GM12872 (cell line): ENCODE measurements around the gene NEUROD4.

ENCODE experiments used
- CTCF ChIP-seq: IDR thresholded peaks from 3 replicates; pipeline ENCODE4 v1.5.1; 2011; ENCODE audit warnings: low read depth, mild to moderate bottlenecking, low read length, moderate library complexity; ENCODE audit not compliant: insufficient read depth

NEUROD4 gene

GRCh38 chr12:54980341-54980740 is 39.4 kb upstream of the NEUROD4 start:
- TF ChIP-seq CTCF: no peak

DNA sequence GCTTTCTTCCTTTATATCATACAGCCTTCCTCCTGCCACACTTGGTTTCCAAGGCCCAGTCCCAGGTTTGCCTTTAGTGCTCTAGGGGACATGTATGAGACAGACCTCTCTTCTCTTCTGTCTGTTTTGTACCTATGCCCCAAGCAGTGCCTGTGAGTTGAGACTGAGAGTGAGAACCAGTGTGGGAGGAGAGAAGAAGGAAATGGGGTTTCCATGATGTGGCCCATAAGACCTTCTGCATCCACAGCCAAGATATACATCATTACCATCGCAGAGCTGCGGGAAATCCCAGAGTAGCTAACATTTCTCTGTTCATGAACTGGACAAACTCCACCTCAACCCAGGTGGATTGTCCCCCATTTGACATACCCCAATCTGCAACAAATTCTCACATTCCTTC is 38.0 kb upstream of the NEUROD4 start:
- TF ChIP-seq CTCF: no peak

GRCh38 chr12:54983536-54984101 is 36.2 kb upstream of the NEUROD4 start:
- TF ChIP-seq CTCF: no peak

DNA sequence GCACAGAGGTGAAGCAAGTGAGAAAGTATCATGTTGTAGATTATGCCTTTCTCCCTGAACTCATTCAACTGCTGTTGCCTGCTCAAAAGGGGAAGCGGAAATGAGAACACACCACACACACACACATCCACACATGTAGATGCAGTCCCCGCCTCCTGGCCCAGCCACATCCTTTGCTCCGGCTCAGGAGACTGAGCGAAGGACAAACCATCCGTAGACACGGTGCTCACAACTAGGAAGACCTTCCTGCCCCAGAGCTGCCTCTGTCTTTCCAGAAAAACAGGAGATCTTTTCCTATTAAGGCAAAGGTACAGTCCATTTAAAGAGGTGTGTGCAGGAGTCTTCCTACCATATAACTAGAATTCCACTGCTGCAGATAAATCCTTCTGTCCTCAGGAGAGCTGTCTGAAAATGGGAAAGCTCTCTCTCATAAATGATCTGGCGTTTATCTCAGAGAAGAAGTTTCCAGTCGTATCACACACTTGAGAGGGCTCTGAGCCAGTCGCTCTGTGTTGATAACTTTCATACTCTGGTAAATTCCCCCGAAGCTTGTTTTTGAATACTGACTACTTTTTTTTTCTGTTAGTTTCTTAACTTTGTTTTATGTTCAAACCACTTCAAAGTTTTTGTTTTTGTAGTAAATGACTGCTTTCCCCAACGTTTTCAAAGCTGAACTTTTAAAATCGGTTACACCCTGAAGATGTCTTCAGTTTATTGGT is 35.0 kb upstream of the NEUROD4 start, which contains the start of gene TESPA1:
TSS of gene TESPA1 (minus strand) at position 105 of the 719 bp plus-strand sequence. CDS start 10,200 bp downstream, outside the sequence.
- TF ChIP-seq CTCF: no peak

GRCh38 chr12:54987611-54988231 is 32.1 kb upstream of the NEUROD4 start:
- TF ChIP-seq CTCF: no peak

DNA sequence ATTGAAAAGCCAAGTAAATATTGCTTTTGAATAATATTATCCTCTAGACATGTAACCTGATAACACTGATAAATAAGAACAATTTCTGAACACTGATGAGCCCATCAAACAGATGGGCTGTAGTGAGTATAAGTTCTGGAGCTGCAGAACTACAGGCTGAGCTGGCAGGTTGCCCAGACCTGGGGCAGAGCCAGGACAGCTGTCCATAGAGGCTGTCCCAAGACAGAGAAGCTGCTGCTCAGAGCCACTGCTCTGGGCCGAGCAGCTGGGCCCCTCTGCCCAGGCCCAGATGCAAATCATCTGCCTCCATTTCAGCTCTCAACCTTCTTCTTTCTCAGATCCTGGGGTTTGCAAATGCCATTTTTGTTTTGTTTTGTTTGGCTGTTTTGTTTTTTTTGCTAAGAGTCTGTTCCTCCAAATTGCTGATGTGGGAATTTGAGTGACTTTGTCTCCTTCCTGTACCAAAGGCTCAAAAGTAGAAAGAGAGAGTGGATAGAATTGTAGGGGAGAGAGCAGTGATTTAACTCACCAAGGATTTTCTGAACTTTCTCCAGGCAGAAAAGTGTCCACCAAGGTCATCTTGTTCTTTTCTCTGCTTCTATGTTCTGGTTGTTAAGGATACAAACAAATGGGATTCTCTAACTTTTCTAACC is 31.2 kb upstream of the NEUROD4 start:
- no peak for TF ChIP-seq CTCF

GRCh38 chr12:54989829-54990228 is 29.9 kb upstream of the NEUROD4 start:
- TF ChIP-seq CTCF: no peak
